Stimulated activated CD4-positive, alpha-beta T cell treated with anti-CD3 and anti-CD28 coated beads, Interleukin-4, amount 100 ng/mL, for 1 hour (primary cell): ENCODE results near the gene VEZF1.

ENCODE experiments used
- DNase-seq: peaks from one replicate; pipeline ENCODE4 v3.0.0-alpha.2; 2020

The VEZF1 gene

DNA sequence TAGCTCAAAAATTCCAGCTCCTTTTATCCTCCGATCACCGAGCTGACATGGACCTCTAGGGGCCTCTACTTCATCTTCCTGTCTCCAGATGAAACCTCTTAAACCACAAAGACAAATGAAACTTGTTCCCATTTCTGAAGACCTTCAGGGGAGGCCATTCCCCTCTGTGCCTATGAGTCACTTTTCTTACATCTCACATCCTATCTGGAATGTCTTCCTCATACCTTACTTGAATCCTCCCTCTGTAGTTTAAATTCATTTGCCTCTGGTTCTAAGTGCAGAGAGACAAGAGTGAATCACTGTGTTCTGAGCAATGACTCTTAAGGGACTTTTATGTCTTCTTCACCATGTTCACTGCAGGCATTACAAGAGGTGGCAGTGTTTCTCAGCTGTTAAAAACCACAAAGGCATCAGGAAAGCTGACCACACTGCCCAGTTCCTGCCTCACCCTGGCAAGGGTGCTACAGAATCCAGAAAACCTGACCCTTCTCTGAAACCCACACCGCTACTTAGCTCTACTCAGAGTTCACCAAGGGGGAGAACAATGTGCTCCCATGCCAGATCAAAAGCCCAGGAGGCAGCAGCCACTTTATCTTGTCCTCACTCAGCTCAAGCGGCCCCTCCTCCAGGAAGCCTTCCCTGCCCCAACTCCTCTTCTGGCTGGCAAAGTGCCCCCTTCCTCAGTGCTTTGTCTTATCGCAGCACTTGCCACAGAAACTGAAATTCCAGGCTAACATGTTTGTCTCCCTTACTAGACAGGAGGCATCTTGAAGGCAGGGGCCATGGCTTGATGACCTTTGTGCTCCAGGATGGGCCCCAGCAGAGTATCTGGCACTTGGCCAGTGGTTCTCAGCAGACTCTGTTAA, 39.3 kb downstream of the VEZF1 start:
- no peak for DNase-seq

DNA sequence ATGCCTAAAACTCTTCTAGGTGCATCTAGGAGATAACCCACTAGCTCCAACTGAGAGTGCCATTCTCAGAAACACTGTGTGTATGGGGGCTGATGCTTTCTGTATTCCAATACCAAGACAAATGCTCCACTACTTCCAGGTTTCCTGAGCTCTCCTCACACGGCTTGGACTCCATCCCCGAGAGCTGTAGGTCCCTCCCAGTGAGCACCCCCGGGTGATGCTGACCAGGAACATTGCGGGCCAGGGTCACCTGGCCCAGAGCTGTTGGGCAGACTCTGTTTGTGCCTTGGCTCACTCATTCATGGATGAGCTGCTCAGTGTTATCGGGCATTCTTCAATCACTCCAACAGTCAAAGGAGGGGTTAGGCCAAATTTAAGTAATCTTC, 39.9 kb downstream of the VEZF1 start:
- DNase-seq: no peak

DNA sequence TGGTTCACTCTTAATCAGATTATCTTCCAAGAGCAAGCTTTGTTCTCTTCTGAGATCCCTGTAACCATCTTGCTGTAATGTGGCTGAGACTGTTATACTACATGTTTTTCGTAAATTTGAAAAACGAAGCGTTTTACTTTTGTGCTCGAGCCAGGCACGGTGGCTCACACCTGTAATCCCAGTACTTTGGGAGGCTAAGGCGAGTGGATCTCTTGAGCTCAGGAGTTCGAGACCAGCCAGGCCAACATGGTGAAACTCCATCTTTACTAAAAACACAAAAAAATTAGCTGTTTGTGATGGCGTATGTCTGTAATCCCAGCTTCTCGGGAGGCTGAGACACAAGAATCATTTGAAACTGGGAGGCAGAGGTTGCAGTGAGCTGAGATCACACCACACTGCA, 40.7 kb downstream of the VEZF1 start:
- no peak for DNase-seq

DNA sequence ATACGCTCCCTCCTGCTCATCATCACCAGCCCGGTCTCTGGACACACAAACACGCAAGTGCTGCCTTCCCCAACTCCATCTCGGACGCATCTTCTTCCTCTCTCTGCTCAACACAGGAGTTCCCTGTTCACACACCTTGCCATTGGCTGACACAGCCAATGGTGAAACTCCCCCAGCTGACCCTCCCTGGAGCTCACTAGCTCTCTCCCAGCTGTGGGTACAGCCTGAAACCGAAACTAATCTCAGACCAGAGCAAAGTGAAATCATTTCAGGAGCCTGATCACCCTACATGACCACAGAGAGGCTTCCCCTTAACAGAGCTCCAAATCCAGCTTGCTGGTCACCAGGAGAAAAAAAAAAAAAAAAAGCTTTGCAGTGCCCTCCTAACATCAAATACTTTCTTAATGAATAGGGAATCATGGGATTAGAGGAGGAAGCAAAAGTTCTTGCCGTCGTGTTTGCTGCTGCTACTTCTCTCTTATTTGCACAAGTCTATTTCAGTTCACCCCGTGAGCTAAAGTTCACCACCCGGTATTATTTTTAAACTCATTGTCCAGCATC, 41.2 kb downstream of the VEZF1 start:
- DNase-seq: no peak

DNA sequence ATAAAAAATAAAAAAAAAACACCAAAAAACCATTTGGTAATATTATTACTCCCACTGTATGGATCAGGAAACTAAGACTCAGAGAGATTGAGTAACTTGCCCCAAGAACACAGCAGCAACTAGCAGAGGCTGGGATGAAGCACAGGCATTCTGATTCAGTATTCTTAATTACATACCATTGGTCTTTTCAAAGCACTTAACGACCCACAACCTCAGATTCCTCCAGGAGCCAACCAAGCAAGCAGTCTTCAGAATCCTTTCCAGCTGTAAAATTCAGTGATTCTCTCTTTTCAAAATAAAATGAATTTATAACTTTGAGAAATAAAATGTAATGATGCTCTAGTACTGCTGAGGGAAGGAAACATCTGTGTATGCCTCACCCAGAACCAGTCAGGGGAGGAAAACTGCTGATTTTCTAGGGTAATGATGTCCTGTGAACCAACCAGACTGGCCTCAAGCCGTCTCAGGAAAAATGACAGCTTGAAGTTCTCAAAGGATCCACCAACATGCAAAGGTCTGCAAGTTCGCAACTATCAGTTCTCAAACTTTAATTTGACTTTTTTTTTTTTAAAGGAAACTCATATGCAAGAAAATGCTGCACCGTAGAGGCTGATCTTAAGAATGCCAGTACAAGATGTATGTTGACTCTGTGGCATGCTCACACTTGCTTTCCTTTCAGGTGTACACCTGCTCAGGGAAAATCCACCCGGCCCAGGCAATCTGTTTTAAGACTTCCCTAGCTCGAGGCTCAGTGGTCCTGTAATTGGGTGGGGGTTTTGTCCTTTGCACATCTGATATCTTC, 41.9 kb downstream of the VEZF1 start:
- no peak for DNase-seq

DNA sequence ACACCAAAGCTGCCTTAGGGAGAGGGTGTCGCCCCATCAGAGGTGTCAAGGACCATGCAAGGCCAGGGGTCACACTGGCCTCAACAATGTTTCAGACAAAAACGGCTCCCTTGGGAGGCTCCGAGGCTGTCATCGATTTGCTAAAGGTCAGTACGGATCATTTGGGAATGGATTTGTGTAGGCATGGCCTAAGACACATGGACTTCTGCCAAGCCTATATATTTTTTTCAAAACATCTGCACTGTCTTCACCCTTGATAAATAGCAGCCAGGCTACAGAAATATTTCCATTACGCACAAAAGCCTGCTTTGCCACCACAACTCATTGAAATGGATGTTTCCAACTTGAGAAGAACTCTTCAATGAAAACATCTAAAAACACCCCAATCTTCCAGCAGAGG, 43.1 kb downstream of the VEZF1 start:
- no peak for DNase-seq

DNA sequence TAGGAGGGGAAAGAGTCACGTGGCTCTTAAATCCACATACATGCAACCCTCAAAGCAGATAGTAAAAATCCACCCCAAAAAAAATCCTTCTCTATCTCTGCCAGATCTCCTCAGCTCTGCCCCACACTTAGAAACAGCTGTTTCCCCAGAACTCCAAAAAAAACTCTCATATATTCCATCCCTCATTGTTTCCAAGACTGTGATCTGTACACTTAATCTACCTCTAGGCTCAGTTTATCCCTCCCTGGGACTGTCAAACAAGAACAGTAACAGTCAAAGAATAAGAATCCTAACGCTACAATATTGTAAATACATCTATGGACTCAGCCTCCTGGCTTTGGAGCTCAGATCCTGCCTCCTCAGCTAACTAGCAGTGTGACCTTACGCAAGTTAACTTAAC, 44.4 kb downstream of the VEZF1 start:
- no peak for DNase-seq

DNA sequence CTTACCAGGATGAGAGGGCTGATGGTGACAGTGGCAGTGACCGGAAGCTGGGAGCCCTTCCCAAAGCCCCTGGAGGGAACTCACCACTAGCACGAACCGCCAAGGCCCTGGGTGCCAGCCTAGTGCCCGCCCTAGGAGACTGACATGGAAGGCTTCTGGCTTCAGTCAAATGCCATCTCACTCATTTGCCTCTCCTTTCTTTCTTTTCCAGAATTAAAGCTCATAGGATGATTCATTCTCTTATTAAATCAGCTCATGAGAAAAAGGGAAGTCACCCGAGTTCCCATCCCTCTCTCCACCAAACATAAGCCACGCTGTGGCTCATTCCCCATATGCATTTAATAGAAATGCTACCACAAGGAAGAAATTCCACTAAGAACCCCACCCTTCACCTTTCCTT, 44.9 kb downstream of the VEZF1 start:
- DNase-seq: no peak

DNA sequence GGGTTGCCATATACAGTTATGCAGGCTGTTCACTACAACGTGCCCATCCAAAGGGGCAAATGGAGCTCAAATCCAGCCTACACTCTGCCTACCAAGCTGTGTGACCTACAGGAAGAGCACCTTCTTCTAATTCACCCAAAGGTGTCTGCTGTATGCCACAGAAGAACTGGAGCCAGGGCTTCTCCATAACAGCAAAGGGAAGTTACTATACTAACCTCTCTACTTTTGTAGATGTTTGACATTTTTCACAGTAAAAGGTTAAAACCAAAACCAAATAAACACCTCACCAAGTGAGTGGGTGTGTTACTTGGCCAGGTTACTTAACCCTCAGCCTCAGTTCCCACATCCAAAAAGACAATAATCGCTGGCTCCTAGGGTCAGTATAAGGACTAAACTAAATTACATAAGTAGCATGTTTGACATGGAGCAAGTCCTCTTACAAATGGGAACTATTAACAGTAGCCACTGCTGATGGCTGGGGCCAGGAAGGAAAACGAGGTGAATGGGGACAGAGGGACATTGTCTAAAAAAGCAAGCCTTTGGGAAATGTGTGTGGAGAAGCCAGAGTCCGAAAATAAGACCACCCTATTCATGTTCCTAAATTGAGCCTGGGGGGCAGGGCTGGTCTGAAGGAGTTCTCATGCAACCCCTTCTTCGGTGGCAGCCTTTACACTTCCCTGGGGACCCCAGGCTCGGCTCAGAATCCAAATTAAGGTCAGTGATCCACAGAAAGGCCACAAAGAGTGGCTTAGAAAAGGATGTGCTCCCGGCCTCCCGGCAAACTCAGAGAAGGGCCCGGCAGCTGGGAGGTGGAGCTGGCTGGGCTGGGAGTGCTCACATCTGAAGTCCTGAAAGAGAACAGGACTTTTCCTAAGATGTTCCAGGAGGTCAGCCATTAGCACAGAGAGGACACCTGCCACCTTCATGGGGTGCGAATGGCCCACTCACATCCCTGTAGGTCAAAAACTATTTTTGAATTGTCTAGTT, 46.4 kb downstream of the VEZF1 start:
- DNase-seq: no peak

DNA sequence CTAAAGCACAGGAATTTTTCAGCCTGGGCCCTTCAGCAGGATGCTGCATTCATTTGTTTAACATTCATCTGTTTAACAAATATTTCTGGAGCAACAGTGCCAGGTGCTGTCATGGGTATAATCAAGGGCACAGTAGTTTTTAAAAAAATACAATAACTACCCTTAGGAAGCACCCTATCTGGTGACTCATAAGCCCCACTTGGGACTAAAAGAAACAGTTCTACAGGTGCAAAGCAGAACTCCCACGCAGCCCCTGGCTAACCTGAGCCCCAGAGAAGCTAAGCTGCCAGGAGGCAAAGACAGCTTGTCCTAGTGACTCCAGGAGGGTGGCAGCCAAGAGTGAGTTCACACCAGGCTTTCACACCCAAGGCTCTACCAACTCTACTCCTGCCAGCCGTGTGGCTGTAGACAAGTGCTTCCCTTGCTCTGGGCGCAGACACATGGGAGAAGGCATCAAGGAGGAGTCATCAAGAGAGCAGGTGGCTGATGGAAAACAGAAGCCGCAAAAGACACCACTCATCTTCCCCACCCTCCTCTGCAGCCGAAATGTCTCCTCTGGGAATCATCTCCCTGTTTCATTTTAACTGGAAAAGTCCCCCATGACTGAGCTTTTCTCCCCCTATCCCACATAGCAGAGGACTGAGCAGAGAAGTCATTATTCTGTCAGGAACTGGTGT, 47.3 kb downstream of the VEZF1 start:
- DNase-seq: peak; percentile 25

DNA sequence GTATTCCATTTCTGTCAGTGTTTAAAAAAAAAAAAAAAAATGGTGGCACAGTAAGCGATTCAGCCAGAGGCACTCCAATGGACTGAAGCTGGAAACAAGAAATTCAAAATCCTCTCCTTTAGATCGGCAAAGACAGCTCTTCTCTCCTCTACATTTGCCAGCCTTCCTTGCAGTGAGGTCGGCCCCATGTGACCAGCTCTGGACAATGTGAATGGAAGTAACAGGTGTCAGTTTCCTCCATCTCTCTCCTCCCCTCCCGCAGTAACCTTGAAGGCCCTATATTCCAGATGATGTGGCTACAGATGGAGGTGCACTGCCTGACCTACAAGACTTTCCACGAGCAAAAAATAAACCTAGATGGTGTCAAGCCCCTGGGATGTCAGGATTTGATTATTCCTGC, 47.8 kb downstream of the VEZF1 start:
- no peak for DNase-seq

DNA sequence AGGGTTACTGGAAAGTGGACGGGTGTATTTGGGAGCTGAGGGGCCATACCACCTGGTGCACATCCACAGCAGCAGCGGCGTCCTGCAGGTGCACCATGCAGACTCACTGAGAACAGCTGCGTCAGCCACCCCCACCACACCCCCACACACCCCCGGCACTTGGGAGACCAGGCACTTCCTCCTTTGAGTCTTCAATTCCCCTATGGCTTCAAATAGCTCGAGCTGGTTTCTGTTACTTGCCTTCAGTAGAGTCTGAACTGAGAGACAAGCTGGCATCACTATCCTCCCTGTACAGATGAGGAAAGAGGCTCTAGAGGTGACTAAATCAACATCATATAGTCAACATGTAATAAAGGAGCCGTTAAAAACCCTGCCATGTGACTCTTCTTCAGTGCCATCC, 48.3 kb downstream of the VEZF1 start:
- DNase-seq: peak; percentile 16

DNA sequence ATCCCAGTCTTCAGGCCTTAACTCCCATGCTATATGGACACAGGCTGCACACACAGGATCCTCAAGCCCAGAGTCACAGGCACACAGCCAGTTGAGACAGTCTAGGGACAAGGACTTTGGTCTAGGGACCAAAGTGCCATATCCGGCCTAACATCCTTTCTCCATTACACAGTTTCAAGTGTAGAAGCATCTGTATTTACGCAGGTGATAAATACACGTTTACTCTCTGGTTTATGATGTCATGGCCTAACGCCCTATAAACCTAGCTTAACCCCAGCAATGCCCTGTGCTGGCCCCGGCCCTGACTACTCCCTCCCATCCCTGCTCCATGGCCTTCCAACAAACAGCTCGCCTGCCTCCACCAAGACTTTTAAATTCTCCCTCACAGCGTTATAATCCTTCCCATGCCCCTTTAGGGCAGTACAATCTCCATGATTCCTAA, 50.0 kb downstream of the VEZF1 start:
- DNase-seq: no peak

DNA sequence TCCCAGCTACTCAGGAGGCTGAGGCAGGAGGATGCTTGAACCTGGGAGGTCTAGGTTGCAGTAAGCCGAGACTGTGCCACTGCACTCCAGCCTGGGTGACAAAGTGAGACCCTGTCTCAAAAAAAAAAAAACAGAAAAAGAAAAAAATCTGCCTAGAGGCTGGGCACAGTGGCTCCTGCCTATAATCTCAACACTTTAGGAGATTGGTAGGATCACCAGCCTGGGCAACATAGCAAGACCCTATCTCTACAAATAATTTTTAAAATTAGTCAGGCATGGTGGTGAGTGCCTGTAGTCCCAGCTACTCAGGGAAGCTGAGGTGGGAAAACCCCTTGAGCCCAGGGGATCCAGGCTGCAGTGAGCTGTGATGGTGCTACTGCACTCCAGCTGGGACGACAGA, 50.6 kb downstream of the VEZF1 start:
- no peak for DNase-seq

DNA sequence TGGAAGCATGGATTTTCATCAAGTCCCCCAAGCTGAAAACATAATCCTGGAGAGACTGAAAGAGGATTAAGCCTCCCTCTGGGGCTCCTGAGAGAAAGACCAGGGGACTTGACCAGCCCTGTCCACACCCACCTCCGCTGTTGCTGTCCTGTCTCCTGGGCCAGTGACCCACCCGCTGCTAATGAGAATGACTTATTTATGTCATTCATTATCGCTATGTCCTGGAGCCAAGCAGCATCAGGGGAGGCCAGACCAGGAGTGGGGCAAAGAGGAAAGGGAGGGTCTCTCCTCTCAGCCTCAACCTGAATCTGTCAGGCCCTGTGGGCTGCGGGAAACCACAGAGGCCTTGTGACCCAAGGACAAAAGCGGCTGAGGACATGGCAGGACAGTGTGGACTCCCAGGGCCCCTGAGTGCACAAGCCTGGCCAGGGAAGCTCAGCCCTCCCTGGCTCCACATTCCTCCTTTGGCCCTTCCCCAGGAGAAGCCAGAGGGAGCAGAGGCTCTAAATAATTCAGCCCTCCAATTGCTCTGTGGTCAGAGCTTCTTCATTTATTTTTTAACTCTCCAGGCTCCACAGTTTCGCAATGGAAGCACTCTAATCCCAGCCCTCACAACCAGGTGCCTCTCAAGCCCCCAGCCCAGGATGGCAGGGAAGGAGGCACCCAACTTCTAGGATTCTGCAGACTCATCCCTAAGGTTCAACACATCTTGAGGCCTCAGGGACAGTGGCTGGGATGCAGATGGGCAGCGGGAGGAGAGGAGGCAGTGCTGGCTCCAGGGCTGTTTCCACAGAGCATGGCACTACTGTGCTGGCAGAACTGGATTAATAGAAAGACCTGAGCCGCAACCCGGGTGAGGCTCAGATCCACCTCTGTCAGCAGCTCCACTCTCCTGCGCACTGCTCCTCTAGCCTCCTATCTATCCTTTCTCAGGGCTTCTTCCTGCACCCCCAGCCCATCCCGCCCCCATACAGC, 51.9 kb downstream of the VEZF1 start:
- no peak for DNase-seq

DNA sequence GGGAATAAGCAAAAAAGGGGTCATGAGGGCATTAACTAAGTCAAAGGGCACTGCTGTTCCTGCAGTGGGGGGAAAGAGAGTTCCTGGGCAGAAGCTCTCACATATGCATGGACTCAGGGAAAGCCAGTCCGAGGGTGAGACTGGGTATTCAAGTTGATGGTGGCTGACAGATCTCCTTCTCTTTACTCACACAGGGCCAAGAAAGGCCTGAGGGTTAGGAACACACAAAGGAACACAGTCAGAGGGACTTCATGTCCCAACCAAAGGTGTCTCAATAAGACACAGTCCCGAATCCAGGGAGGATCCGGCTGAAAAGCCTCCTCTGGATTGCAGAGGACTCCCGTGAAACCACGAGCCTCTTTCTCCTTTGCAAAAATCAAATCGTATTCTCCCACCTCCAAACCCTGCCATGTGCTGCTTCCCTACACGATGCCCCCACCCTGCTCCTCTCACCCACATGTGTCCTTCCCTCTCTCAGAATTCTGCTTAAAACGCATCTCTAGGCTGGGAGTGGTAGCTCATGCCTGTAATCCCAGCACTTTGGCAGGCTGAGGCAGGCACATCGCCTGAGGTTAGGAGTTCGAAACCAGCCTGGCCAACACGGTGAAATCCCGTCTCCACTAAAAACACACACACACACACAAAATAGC, 56.4 kb downstream of the VEZF1 start:
- DNase-seq: no peak

DNA sequence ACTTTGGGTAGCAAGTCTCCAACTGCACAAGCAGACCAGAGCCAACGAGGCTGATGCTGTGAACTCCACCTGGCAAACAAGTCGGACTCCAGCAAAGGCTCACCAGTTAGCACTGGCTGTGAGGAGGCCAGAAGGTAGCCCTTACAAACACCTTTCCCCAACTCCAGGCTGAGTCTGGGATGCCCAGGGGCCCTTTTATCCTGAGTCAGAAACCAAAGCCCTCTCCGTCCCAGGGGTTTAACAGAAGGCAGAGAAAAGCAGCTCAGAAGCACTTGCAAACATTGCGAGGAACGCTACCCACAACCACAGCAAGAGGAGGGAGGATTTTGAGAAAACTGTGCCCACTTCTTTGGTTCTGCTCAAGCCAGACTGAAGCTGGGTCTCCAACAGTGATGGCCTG, 57.8 kb downstream of the VEZF1 start:
- DNase-seq: no peak

DNA sequence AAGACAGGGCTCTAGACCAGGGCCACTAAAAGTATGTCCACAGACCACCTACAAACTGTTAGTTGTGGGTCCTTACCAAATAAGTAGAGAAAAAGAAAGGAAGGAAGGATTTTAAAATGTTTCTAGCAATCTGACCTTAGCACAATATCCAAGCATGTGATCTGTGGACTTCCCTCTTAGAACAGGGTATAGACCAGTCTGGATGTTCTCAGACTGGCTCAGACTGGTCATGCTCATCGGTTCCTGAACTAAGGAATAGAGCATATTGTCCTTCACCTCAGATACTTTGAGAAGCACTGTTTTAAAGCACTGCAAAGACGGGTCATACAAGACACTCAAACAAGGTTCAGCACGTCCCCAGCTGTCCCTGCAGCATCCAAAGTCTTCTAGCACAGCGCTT, 58.7 kb downstream of the VEZF1 start:
- no peak for DNase-seq

DNA sequence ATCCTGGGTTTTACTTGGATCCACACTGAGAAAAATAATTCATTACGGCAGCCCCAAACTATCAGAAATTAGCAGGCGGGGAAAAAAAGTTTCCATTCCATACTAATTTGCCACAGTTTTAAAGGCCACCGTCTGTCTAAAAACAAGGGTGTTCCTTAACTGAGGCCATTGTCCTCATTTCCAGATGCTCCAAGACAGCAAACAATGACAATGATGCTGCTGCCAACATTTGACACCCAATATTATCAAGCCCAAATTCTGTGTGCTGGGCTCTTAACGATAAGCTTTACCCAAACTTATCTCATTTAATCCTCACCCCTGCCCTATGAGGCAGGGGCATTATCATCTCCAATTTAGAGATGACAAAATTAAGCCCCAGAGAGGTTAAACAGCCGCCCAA, 59.1 kb downstream of the VEZF1 start:
- no peak for DNase-seq

DNA sequence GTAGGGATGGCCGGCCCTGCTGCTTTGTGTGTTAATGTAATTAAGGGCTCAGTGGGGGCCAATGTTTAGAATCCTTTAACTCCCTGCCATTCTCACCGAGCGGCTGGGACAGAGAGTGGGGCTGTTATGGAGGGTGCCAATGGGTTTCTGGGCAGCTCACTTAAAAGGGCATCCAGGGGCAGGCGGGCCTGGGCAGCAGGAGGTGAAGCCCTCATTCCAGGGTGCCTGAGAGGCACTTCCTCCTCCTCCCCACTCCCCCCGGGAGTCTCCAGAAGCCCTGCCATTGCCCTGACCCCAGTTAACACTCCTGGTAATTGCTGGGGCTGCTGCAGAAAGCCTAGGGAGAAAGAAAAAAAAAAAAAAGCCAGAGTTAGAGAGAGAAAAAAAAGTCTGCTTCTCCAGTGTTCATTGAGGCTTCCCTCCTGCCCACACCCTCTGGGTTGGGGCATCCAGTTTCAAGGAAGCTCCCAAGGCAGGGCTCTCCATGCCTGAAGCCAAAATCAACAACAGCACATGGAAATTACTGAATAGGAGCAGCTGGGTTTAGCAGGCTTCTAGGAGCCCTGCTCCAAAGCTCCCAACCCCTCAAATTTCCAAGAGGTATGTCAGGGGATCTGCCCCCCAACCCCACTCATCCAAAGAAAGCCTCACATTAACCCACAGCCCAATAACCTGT, 60.9 kb downstream of the VEZF1 start:
- DNase-seq: no peak
